Parathyroid adenoma (tissue), 2 donors: ENCODE results near the gene TBC1D22A.

Experiments
- H2AFZ ChIP-seq: fragments of 300-600 bp; sonication (generic); one replicate; pipeline ENCODE4 v1.7.0; 2017; ENCODE audit warnings: antibody characterized with exemption, mild to moderate bottlenecking
- H3K27ac ChIP-seq: fragments of 300-600 bp; sonication (generic); one replicate; pipeline ENCODE4 v1.7.0; 2017
- H3K27me3 ChIP-seq: fragments of 300-600 bp; sonication (generic); one replicate; pipeline ENCODE4 v1.7.0; 2017; ENCODE audit warnings: low read length; ENCODE audit not compliant: control insufficient read depth, insufficient read depth
- H3K36me3 ChIP-seq: fragments of 300-600 bp; sonication (generic); one replicate; pipeline ENCODE4 v1.7.0; 2017; ENCODE audit warnings: low read length; ENCODE audit not compliant: control insufficient read depth, insufficient read depth
- H3K4me1 ChIP-seq: fragments of 300-600 bp; sonication (generic); one replicate; pipeline ENCODE4 v1.7.0; 2017; ENCODE audit warnings: control low read depth
- H3K4me2 ChIP-seq: fragments of 300-600 bp; sonication (generic); one replicate; pipeline ENCODE4 v1.7.0; 2017; ENCODE audit warnings: low read length
- H3K4me3 ChIP-seq: fragments of 300-600 bp; sonication (generic); one replicate; pipeline ENCODE4 v1.7.0; 2017; ENCODE audit warnings: low read depth, low read length
- H3K79me2 ChIP-seq: fragments of 300-600 bp; sonication (generic); one replicate; pipeline ENCODE4 v1.7.0; 2017; ENCODE audit warnings: control low read depth
- H3K9ac ChIP-seq: fragments of 300-600 bp; sonication (generic); one replicate; pipeline ENCODE4 v1.7.0; 2017; ENCODE audit warnings: mild to moderate bottlenecking
- H3K9me3 ChIP-seq: fragments of 300-600 bp; sonication (generic); one replicate; pipeline ENCODE4 v1.7.0; 2017; ENCODE audit warnings: low read length; ENCODE audit not compliant: control insufficient read depth
- TF ChIP-seq, protein P1 (sequence below): fragments of 300-600 bp; sonication (generic); IDR thresholded peaks from one replicate; pipeline ENCODE4 v1.7.0; 2017; ENCODE audit warnings: antibody characterized with exemption, mild to moderate bottlenecking
- donor health status: primary hyperparathyroidism.

TBC1D22A gene

DNA sequence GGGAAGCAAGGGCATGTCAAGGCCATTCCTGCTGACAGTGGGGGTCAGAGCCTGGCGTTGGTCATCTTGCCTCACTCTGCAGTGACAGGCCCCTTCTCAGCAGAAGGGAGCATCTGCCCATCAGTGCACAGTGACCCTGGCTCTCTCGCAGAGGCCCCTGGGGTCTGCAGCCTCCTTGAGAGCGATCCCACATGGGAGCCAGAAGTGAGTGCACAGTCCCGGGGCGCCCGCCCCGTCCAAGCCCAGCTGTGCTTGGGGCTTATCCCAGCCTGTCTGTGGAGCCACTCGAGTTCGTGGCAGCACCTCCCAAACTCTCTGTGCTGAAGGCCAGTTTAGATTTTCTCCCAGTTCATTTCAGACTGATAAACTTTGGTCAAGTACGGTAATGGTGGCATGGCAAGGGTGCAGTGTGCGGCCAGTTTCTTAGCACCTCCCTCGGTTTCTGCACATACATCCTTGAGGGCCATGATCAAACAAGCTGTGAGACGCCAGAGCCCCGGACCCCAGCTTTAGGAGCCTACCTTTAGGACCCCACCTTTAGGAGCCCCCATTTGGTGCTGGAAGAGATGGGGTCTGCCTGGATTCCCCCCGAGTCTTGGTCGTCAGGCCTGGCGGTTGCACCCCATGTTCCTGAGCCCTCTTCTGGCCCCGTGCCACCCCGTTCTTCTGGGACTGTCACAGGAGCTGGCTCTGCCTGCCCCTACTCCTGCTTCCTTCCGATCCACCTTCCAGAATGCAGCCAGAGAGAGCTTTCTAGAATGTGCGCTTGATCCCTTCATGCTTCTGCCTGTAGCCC, 369.4 kb downstream of the TBC1D22A start:
- Histone ChIP-seq H3K36me3 (no peaks in the 10 kb centered on the region), H3K9ac (no peak overlapping the region), H3K4me2 (no peak overlapping the region), H3K79me2 (no peaks in the 10 kb centered on the region), H3K4me1 (no peaks in the 10 kb centered on the region), H3K27me3 (no peaks in the 10 kb centered on the region), H3K9me3 (no peaks in the 10 kb centered on the region), H2AFZ (no peak overlapping the region), H3K27ac (no peak overlapping the region), H3K4me3 (no peak overlapping the region)
- TF ChIP-seq, protein P1, sequence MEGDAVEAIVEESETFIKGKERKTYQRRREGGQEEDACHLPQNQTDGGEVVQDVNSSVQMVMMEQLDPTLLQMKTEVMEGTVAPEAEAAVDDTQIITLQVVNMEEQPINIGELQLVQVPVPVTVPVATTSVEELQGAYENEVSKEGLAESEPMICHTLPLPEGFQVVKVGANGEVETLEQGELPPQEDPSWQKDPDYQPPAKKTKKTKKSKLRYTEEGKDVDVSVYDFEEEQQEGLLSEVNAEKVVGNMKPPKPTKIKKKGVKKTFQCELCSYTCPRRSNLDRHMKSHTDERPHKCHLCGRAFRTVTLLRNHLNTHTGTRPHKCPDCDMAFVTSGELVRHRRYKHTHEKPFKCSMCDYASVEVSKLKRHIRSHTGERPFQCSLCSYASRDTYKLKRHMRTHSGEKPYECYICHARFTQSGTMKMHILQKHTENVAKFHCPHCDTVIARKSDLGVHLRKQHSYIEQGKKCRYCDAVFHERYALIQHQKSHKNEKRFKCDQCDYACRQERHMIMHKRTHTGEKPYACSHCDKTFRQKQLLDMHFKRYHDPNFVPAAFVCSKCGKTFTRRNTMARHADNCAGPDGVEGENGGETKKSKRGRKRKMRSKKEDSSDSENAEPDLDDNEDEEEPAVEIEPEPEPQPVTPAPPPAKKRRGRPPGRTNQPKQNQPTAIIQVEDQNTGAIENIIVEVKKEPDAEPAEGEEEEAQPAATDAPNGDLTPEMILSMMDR = no peak

DNA sequence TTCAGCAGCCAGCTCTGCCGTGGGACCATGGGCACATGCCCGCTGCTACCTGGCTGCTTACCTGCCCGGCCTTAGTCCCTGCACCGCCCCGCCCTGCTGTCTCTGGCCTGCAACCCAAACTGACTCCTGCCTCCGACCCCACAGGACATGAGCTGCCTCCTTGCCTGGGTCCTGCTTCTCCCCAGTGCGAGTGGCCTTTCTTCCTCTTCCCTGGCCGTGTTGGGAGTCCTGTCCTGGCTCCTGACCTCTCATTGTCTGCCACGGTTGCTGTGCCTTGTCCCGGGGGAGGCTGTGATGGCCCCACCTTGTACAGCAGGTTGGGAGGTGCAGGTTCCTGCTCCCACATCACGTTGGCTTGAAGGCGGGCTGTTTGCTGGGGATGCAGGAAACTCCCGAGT, 370.0 kb downstream of the TBC1D22A start:
- Histone ChIP-seq H3K36me3 (no peaks in the 10 kb centered on the region), H3K27ac (no peak overlapping the region), H3K4me1 (no peaks in the 10 kb centered on the region), H3K79me2 (no peaks in the 10 kb centered on the region), H3K27me3 (no peaks in the 10 kb centered on the region), H2AFZ (no peak overlapping the region), H3K9ac (no peak overlapping the region), H3K4me2 (no peak overlapping the region), H3K4me3 (no peak overlapping the region), H3K9me3 (no peaks in the 10 kb centered on the region)
- TF ChIP-seq, protein P1 = no peak

DNA sequence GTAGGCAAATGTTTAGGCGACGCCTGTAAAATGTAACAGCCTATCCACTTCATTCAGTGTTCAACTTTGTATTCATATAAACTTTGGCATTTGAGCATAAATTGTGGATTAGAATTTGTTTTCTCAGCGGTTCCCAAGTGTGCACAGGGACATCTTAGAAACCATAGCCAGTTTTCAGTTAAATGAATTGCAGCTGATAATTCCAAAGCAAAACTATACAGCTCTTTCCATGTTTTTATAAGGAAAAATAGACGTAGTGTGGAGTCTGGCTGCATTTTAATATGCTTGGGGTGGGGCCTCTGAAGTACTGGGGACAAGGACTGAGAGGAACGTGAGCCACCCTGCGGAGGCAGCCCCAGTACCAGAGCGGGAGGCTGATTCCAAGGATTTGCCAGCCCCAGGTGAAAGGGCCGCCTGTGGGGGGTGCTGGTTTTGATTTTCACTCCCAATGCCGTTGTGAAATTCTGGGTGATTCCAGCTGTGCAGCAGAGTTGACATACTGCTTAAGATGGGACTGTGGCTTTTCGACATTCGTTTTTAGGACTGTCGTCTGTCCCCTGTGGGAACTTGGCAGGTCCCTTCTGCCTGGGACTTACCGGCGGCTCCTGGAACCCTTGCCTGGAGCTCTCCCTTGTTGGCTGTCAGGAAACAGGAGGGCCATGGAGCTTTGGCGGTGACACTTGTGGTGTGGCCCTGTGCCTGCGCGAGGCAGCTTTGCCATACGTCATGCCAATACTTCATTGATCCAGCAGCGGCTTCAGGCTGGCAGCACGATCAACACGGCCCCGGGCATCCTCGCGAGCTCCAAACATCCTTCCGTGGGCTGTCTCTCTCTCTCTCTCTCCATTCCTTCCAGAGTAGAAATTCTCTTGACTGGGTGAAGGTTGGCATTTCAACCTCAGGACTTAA, 370.9 kb downstream of the TBC1D22A start:
- Histone ChIP-seq H3K9me3 (no peaks in the 10 kb centered on the region), H2AFZ (no peak overlapping the region), H3K27me3 (no peaks in the 10 kb centered on the region), H3K4me2 (no peak overlapping the region), H3K4me3 (no peak overlapping the region), H3K36me3 (no peaks in the 10 kb centered on the region), H3K9ac (no peak overlapping the region), H3K79me2 (no peaks in the 10 kb centered on the region), H3K27ac (no peak overlapping the region), H3K4me1 (no peaks in the 10 kb centered on the region)
- TF ChIP-seq, protein P1 = no peak

- Histone ChIP-seq H3K27me3 (no peaks in the 10 kb centered on the region), H3K4me3 (no peak overlapping the region), H3K4me2 (no peak overlapping the region), H3K9me3 (no peaks in the 10 kb centered on the region), H2AFZ (no peak overlapping the region), H3K9ac (no peak overlapping the region), H3K4me1 (no peaks in the 10 kb centered on the region), H3K79me2 (no peaks in the 10 kb centered on the region), H3K27ac (no peak overlapping the region), H3K36me3 (no peaks in the 10 kb centered on the region)
- TF ChIP-seq, protein P1 = no peak
These were observed 371.8 kb downstream of the TBC1D22A start for GRCh38 chr22:47134222-47134621.
